ENCODE results near the gene FOXJ1. TPM values are rescaled to one million over a fixed set of nuclear protein-coding genes. Genes with fewer than 3 reads are reported as not detected.

Gene FOXJ1
- total RNA-seq, 2 donors from 2014 or later: not detected

Small RNA genes lying within 50 kb of the gene (microRNA-seq; reads per million reads assigned to microRNA genes)
- gene MIR6868: 3.8 to 4.6 reads per million in 2 donors

Other genes with a start within 250 kb of the FOXJ1 start
- 1 to 10 TPM; 8.4 to 9.9 TPM for gene TRIM65, start 244.3 kb downstream of the FOXJ1 start, total RNA-seq
- gene MRPL38, start 236.4 kb downstream of the FOXJ1 start, total RNA-seq: 10 to 100 TPM; 73.7 to 83.4 TPM
- gene FBF1, start 200.2 kb downstream of the FOXJ1 start, total RNA-seq: 1 to 10 TPM; 3.0 to 4.7 TPM
- gene ACOX1, start 162.1 kb downstream of the FOXJ1 start, total RNA-seq: 10 to 100 TPM; 57.8 to 62.0 TPM
- gene TEN1, start 162.0 kb downstream of the FOXJ1 start, total RNA-seq: 10 to 100 TPM; 10.2 to 12.2 TPM
- gene CDK3, start 140.4 kb downstream of the FOXJ1 start, total RNA-seq: 1 to 10 TPM; 3.5 to 3.9 TPM
- under 1 TPM; 0.29 to 0.39 TPM for gene EVPL, start 113.9 kb downstream of the FOXJ1 start, total RNA-seq
- gene SRP68, start 68.7 kb downstream of the FOXJ1 start, total RNA-seq: 10 to 100 TPM; 51.1 to 60.1 TPM
- gene GALR2, start 66.5 kb downstream of the FOXJ1 start, total RNA-seq: not detected
- gene ZACN, start 62.1 kb downstream of the FOXJ1 start, total RNA-seq: not detected
- gene EXOC7, start 37.5 kb downstream of the FOXJ1 start, total RNA-seq: 10 to 100 TPM; 74.1 to 79.5 TPM
- gene RNF157, start 99.2 kb upstream of the FOXJ1 start, total RNA-seq: 10 to 100 TPM; 11.1 to 19.9 TPM
- gene UBALD2, start 124.1 kb upstream of the FOXJ1 start, total RNA-seq: 10 to 100 TPM; 21.3 to 30.8 TPM
- 1 to 10 TPM; 1.9 to 3.9 TPM for gene QRICH2, start 167.0 kb upstream of the FOXJ1 start, total RNA-seq
- 10 to 100 TPM; 38.9 to 39.3 TPM for gene PRPSAP1, start 212.7 kb upstream of the FOXJ1 start, total RNA-seq
- gene SPHK1, start 243.4 kb upstream of the FOXJ1 start, total RNA-seq: 10 to 100 TPM in 1 of 2 donors, 1 to 10 TPM in 1; 4.8 to 27.9 TPM

Data from left cardiac atrium (tissue), 2 donors.